AG04449 (cell line): ENCODE measurements around the gene PTPN7.

Experiments
- CTCF ChIA-PET: fragments of 350-600 bp; formaldehyde crosslinking; extraction: SDS; loops from one replicate; lab custom pipeline; 2021; ENCODE audit warnings: antibody characterized with exemption; lab: Yijun Ruan, JAX
- POLR2A ChIA-PET: fragments of 400-600, 350-600 bp; formaldehyde crosslinking; extraction: SDS; loops from one replicate; lab custom pipeline; 2020; ENCODE audit warnings: antibody characterized with exemption, inconsistent platforms; lab: Yijun Ruan, JAX
- DNase-seq: peaks from one replicate; pipeline ENCODE4 v3.0.0-alpha.2; 2010; ENCODE audit warnings: low read depth, low spot score
- H3K4me3 ChIP-seq: 2 replicates; pipeline ENCODE4 v1.5.1; 2011; ENCODE audit warnings: low read depth, mild to moderate bottlenecking, control low read depth, low read length
- CTCF ChIP-seq: IDR thresholded peaks from one replicate; pipeline ENCODE4 v1.5.1; 2011; ENCODE audit warnings: mild to moderate bottlenecking, moderate library complexity, low read length, control low read depth, inconsistent platforms; ENCODE audit not compliant: insufficient read depth; ENCODE audit errors: missing control alignments

The PTPN7 gene

GRCh38 chr1:202135221-202135721, 25.1 kb downstream of the PTPN7 start:
- TF ChIP-seq CTCF = peak; percentile 85
- ChIA-PET CTCF (interaction anchor here (0.8 to 9.9 kb wide), 25 partner anchors 8 to 361 kb away, joined by 3 to 179 read pairs (median 6); partner anchors contain the start of genes ARL8A, ELF3, GPR37L1 and PTPN7), POLR2A (interaction anchor here (1.3 kb wide), 1 partner anchor 9 kb away, joined by 3 read pairs; no protein-coding TSS in a partner anchor)
- no peak overlapping the region for H3K4me3 ChIP-seq
- DNase-seq = no peak

- TF ChIP-seq CTCF = no peak
- no peak overlapping the region for H3K4me3 ChIP-seq
- DNase-seq = no peak
- CTCF ChIA-PET = interaction anchor here (0.7 to 9.9 kb wide), 23 partner anchors 8 to 308 kb away, joined by 3 to 179 read pairs (median 6); partner anchors contain the start of genes ARL8A, ELF3, GPR37L1 and RNPEP
- POLR2A ChIA-PET = interaction anchor here (1.3 kb wide), 1 partner anchor 9 kb away, joined by 3 read pairs; no protein-coding TSS in a partner anchor
Measured at GRCh38 chr1:202134645-202135172, 25.7 kb downstream of the PTPN7 start.

- DNase-seq = no peak
- H3K4me3 ChIP-seq = no peak overlapping the region
- CTCF ChIA-PET = interaction anchor here (1.3 to 9.9 kb wide), 12 partner anchors 9 to 307 kb away, joined by 3 to 179 read pairs (median 12); partner anchors contain the start of genes ELF3 and GPR37L1
- no peak for TF ChIP-seq CTCF
- POLR2A ChIA-PET = interaction anchor here (1.3 kb wide), 1 partner anchor 10 kb away, joined by 3 read pairs; no protein-coding TSS in a partner anchor
Measured at GRCh38 chr1:202133989-202134388, 26.4 kb downstream of the PTPN7 start.

- CTCF ChIA-PET = interaction anchor here (1.6 to 9.9 kb wide), 7 partner anchors 9 to 161 kb away, joined by 5 to 179 read pairs (median 21); partner anchors contain the start of genes ELF3 and GPR37L1
- no peak overlapping the region for H3K4me3 ChIP-seq
- POLR2A ChIA-PET = no interaction called here
- TF ChIP-seq CTCF = no peak
- no peak for DNase-seq
Measured at GRCh38 chr1:202133496-202133895, 26.9 kb downstream of the PTPN7 start.

- CTCF ChIA-PET = interaction anchor here (1.6 to 9.9 kb wide), 7 partner anchors 10 to 161 kb away, joined by 5 to 179 read pairs (median 21); partner anchors contain the start of genes ELF3 and GPR37L1
- POLR2A ChIA-PET = interaction anchor here (0.5 kb wide), 1 partner anchor 113 kb away, joined by 3 read pairs; no protein-coding TSS in a partner anchor
Measured at GRCh38 chr1:202133001-202133400, 27.4 kb downstream of the PTPN7 start.

More at GRCh38 chr1:202133001-202133400, 27.4 kb downstream of the PTPN7 start:
- TF ChIP-seq CTCF = no peak
- H3K4me3 ChIP-seq = no peak overlapping the region
- DNase-seq = no peak
